DLD1 (cell line): ENCODE results near the gene GCNT2.
"Not testable (repeated sequence)": the region's sequence is repeated elsewhere in the genome, so short reads cannot be mapped to it uniquely, and the experiment has no call there.

ENCODE experiments used
- in situ Hi-C: cut with HindIII; loops from 2 replicates; pipeline ENCODE4 v1.10.0; 2017; ENCODE audit warnings: low sequenced_read_pairs

Gene GCNT2

GRCh38 chr6:10644225-10644624 lies 123.1 kb downstream of the GCNT2 start:
- in situ Hi-C loops, result no loop called here

GRCh38 chr6:10655508-10656055 lies 134.4 kb downstream of the GCNT2 start:
- in situ Hi-C loops, result no loop called here

- in situ Hi-C loops, result no loop called here
These were observed 138.0 kb downstream of the GCNT2 start for GRCh38 chr6:10658910-10659698.

GRCh38 chr6:10659699-10660348 lies 138.7 kb downstream of the GCNT2 start:
- in situ Hi-C loops, result no loop called here

- in situ Hi-C loops, result not testable (repeated sequence)
These were observed 139.5 kb downstream of the GCNT2 start for GRCh38 chr6:10660431-10661191.

- in situ Hi-C loops, result no loop called here
These were observed 141.1 kb downstream of the GCNT2 start for GRCh38 chr6:10662207-10662606.

- in situ Hi-C loops, result no loop called here
These were observed 141.6 kb downstream of the GCNT2 start for GRCh38 chr6:10662742-10663141.

GRCh38 chr6:10665595-10665994 lies 144.4 kb downstream of the GCNT2 start:
- in situ Hi-C loops, result not testable (repeated sequence)

GRCh38 chr6:10668126-10668917 lies 147.2 kb downstream of the GCNT2 start:
- in situ Hi-C loops, result no loop called here

GRCh38 chr6:10676403-10676802 lies 155.3 kb downstream of the GCNT2 start:
- in situ Hi-C loops, result no loop called here

GRCh38 chr6:10678456-10678855 lies 157.3 kb downstream of the GCNT2 start:
- in situ Hi-C loops, result no loop called here
